ENCODE measurements around the gene IL36B. TPM values are rescaled to one million over a fixed set of nuclear protein-coding genes. Genes with fewer than 3 reads are reported as not detected.

IL36B gene
- total RNA-seq, 2 donors from 2014 or later: not detected

GRCh38 chr2:113032737-113033136 lies 19.9 kb downstream of the IL36B start:
- no peaks in the 10 kb centered on the region for H3K4me1 Mint-ChIP-seq (ENCODE audit: low read depth)

DNA sequence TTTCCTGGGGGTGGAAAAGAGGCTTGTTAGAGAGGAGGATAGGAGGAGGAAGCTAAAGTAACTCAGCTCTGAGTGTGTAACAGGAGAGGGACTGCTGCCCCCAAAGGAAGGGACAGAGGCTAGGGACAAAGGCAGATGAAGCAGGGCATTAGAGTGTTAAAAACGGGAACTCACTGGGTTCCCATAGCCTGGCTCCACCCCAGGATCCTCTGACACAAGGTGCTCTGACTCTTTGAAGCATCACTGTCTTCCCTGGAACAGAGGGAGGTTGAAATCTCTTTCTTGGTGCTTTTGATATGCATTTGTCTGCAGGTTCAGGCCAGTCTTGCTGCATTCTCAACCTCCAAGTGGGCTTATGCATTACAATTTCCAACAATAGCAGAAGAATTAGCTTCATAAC lies 24.6 kb downstream of the IL36B start:
- Mint-ChIP-seq H3K27me3 (ENCODE audit: low read depth) (peaks cover 9% of the 10 kb centered on the region), H3K9me3 (no peaks in the 10 kb centered on the region), H3K27ac (no peak overlapping the region), H3K4me1 (ENCODE audit: low read depth) (no peaks in the 10 kb centered on the region), H3K4me3 (no peak overlapping the region), H3K36me3 (ENCODE audit: insufficient read depth in 2 of 2) (no peaks in the 10 kb centered on the region)
- DNase-seq (no peak), ATAC-seq (replicated peaks in 1 of 2) (no peak)

More at GRCh38 chr2:113032737-113033136, 19.9 kb downstream of the IL36B start:
- no peaks in the 10 kb centered on the region for H3K36me3 Mint-ChIP-seq (ENCODE audit: insufficient read depth in 2 of 2)
- no peak overlapping the region for H3K4me3 Mint-ChIP-seq
- no peaks in the 10 kb centered on the region for H3K9me3 Mint-ChIP-seq
- ATAC-seq (replicated peaks in 1 of 2) (no peak), DNase-seq (no peak)
- H3K27me3 Mint-ChIP-seq (ENCODE audit: low read depth): peaks cover 2% of the 10 kb centered on the region
- no peak overlapping the region for H3K27ac Mint-ChIP-seq

GRCh38 chr2:113027691-113028090 lies 25.0 kb downstream of the IL36B start:
- Mint-ChIP-seq H3K4me1 (ENCODE audit: low read depth) (no peaks in the 10 kb centered on the region), H3K36me3 (ENCODE audit: insufficient read depth in 2 of 2) (no peaks in the 10 kb centered on the region), H3K4me3 (no peak overlapping the region), H3K9me3 (no peaks in the 10 kb centered on the region), H3K27me3 (ENCODE audit: low read depth) (peaks cover 9% of the 10 kb centered on the region), H3K27ac (no peak overlapping the region)
- no peak for DNase-seq
- no peak for ATAC-seq (replicated peaks in 1 of 2)

- no peaks in the 10 kb centered on the region for H3K4me1 Mint-ChIP-seq (ENCODE audit: low read depth)
- peaks cover 9% of the 10 kb centered on the region for H3K27me3 Mint-ChIP-seq (ENCODE audit: low read depth)
- no peak for ATAC-seq (replicated peaks in 1 of 2)
- H3K36me3 Mint-ChIP-seq (ENCODE audit: insufficient read depth in 2 of 2): no peaks in the 10 kb centered on the region
- no peak overlapping the region for H3K27ac Mint-ChIP-seq
- H3K4me3 Mint-ChIP-seq: no peak overlapping the region
- H3K9me3 Mint-ChIP-seq: no peaks in the 10 kb centered on the region
- DNase-seq: no peak
Measured at GRCh38 chr2:113025737-113026136, 26.9 kb downstream of the IL36B start.

DNA sequence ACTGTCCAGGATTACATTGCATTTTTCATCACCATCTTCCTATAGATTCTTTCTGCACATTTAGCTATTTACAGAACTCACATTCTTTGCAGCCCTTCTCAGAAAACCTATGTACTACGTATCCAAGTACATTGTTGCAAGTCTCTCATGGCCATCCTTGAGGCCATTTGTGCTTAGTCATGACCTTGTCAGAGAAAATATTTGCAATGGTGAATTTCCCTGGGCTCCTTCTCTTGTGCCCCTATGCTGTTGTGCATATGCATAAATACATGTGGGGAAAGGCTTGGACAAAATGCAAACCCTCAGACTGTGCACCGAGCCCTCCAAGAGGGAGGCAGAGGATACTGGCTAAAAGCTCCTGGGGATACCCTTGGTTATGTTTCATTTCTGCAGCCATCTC lies 27.9 kb downstream of the IL36B start:
- DNase-seq (no peak), ATAC-seq (replicated peaks in 1 of 2) (no peak)
- Mint-ChIP-seq H3K36me3 (ENCODE audit: insufficient read depth in 2 of 2) (no peaks in the 10 kb centered on the region), H3K27me3 (ENCODE audit: low read depth) (peaks cover 9% of the 10 kb centered on the region), H3K27ac (no peak overlapping the region), H3K4me3 (no peak overlapping the region), H3K9me3 (peaks cover 2% of the 10 kb centered on the region in 2 donors), H3K4me1 (ENCODE audit: low read depth) (no peaks in the 10 kb centered on the region)

- H3K4me1 Mint-ChIP-seq (ENCODE audit: low read depth): no peaks in the 10 kb centered on the region
- H3K27ac Mint-ChIP-seq: no peak overlapping the region
- H3K9me3 Mint-ChIP-seq: peaks cover 10 to 14% of the 10 kb centered on the region in 2 donors
- H3K27me3 Mint-ChIP-seq (ENCODE audit: low read depth): no peaks in the 10 kb centered on the region
- ATAC-seq (replicated peaks in 1 of 2) (no peak), DNase-seq (no peak)
- no peak overlapping the region for H3K4me3 Mint-ChIP-seq
- H3K36me3 Mint-ChIP-seq (ENCODE audit: insufficient read depth in 2 of 2): peaks cover 0 to 5% of the 10 kb centered on the region in 2 donors
Measured at GRCh38 chr2:113021312-113021711, 31.4 kb downstream of the IL36B start.

- DNase-seq: no peak
- ATAC-seq (replicated peaks in 1 of 2): no peak
- Mint-ChIP-seq H3K4me1 (ENCODE audit: low read depth) (no peaks in the 10 kb centered on the region), H3K27me3 (ENCODE audit: low read depth) (no peaks in the 10 kb centered on the region), H3K9me3 (peaks cover 10 to 14% of the 10 kb centered on the region in 2 donors), H3K36me3 (ENCODE audit: insufficient read depth in 2 of 2) (peaks cover 0 to 5% of the 10 kb centered on the region in 2 donors), H3K27ac (no peak overlapping the region), H3K4me3 (no peak overlapping the region)
Measured at GRCh38 chr2:113018509-113018908, 34.2 kb downstream of the IL36B start.

- Mint-ChIP-seq H3K27me3 (ENCODE audit: low read depth) (no peaks in the 10 kb centered on the region), H3K27ac (no peak overlapping the region), H3K36me3 (ENCODE audit: insufficient read depth in 2 of 2) (peaks cover 0 to 5% of the 10 kb centered on the region in 2 donors), H3K4me3 (no peak overlapping the region), H3K9me3 (peaks cover 10 to 14% of the 10 kb centered on the region in 2 donors), H3K4me1 (ENCODE audit: low read depth) (no peaks in the 10 kb centered on the region)
- DNase-seq (no peak), ATAC-seq (replicated peaks in 1 of 2) (no peak)
Measured at GRCh38 chr2:113015655-113016054, 37.0 kb downstream of the IL36B start.

DNA sequence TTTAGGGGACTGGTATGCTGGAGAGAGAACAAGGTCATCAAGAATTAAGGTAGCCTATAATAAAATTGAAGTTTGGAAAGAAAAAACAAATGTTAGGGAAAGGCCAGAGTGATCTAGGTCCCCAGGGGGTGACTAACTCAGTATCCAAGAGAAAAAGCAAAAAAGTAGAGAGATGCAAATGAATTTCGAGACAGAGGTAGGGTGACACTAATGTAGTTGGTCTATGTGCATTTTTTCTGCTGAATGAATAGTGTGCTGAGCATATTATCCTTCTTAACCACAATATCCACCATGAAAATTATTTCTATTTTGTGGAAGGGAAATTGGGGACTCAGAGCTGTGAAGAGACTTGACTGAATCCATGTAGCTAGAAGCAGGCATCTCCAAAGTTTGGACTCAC lies 37.6 kb downstream of the IL36B start:
- Mint-ChIP-seq H3K27me3 (ENCODE audit: low read depth) (no peaks in the 10 kb centered on the region), H3K4me1 (ENCODE audit: low read depth) (peaks cover 2% of the 10 kb centered on the region)

DNA sequence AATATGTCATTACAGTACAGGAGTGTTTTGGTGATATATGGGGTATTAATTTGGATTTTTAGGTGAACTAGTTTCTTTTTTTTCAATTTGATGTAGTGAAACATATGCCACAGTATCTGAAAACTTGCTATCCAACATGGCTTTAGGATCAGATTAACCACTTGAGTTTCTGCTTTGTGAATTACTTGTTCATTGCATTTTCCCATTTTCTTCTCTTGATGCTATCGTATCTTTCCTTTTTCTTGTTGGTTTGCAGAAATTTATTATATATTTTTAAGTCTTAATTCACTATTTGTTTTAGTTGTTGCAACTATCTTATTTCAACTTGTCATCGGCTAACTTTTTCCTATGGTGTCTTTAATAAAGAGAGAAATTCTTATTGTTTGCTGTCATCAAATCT lies 38.6 kb downstream of the IL36B start:
- Mint-ChIP-seq H3K27ac (no peak overlapping the region), H3K4me1 (ENCODE audit: low read depth) (peaks cover 7% of the 10 kb centered on the region), H3K36me3 (ENCODE audit: insufficient read depth in 2 of 2) (peaks cover 0 to 5% of the 10 kb centered on the region in 2 donors), H3K4me3 (no peak overlapping the region), H3K9me3 (peaks cover 8 to 9% of the 10 kb centered on the region in 2 donors), H3K27me3 (ENCODE audit: low read depth) (no peaks in the 10 kb centered on the region)
- ATAC-seq (replicated peaks in 1 of 2) (no peak), DNase-seq (no peak)

More for the DNA sequence above, 37.6 kb downstream of the IL36B start:
- no peak overlapping the region for H3K4me3 Mint-ChIP-seq
- no peak overlapping the region for H3K27ac Mint-ChIP-seq
- peaks cover 0 to 5% of the 10 kb centered on the region in 2 donors for H3K36me3 Mint-ChIP-seq (ENCODE audit: insufficient read depth in 2 of 2)
- peaks cover 10 to 14% of the 10 kb centered on the region in 2 donors for H3K9me3 Mint-ChIP-seq
- ATAC-seq (replicated peaks in 1 of 2) (no peak), DNase-seq (no peak)

- Mint-ChIP-seq H3K9me3 (peaks cover under 1 to 5% of the 10 kb centered on the region in 2 donors), H3K27me3 (ENCODE audit: low read depth) (no peaks in the 10 kb centered on the region), H3K36me3 (ENCODE audit: insufficient read depth in 2 of 2) (peaks cover 0 to 2% of the 10 kb centered on the region in 2 donors), H3K27ac (no peak overlapping the region), H3K4me3 (no peak overlapping the region), H3K4me1 (ENCODE audit: low read depth) (peaks cover 7% of the 10 kb centered on the region)
- DNase-seq (no peak), ATAC-seq (replicated peaks in 1 of 2) (no peak)
Measured at GRCh38 chr2:113013336-113013661, 39.4 kb downstream of the IL36B start.

- H3K9me3 Mint-ChIP-seq: peaks cover 0 to 5% of the 10 kb centered on the region in 2 donors
- H3K27ac Mint-ChIP-seq: no peak overlapping the region
- no peak for ATAC-seq (replicated peaks in 1 of 2)
- H3K27me3 Mint-ChIP-seq (ENCODE audit: low read depth): no peaks in the 10 kb centered on the region
- no peak overlapping the region for H3K4me3 Mint-ChIP-seq
- no peak for DNase-seq
- peaks cover 7% of the 10 kb centered on the region for H3K4me1 Mint-ChIP-seq (ENCODE audit: low read depth)
- peaks cover 0 to 2% of the 10 kb centered on the region in 2 donors for H3K36me3 Mint-ChIP-seq (ENCODE audit: insufficient read depth in 2 of 2)
Measured at GRCh38 chr2:113012436-113013335, 40.0 kb downstream of the IL36B start.

GRCh38 chr2:113011108-113011507 lies 41.6 kb downstream of the IL36B start:
- Mint-ChIP-seq H3K27me3 (ENCODE audit: low read depth) (no peaks in the 10 kb centered on the region), H3K4me1 (ENCODE audit: low read depth) (peaks cover 7% of the 10 kb centered on the region), H3K9me3 (no peaks in the 10 kb centered on the region), H3K36me3 (ENCODE audit: insufficient read depth in 2 of 2) (no peaks in the 10 kb centered on the region), H3K4me3 (no peak overlapping the region), H3K27ac (peak overlapping the region; percentile 30)
- DNase-seq: no peak
- no peak for ATAC-seq (replicated peaks in 1 of 2)

DNA sequence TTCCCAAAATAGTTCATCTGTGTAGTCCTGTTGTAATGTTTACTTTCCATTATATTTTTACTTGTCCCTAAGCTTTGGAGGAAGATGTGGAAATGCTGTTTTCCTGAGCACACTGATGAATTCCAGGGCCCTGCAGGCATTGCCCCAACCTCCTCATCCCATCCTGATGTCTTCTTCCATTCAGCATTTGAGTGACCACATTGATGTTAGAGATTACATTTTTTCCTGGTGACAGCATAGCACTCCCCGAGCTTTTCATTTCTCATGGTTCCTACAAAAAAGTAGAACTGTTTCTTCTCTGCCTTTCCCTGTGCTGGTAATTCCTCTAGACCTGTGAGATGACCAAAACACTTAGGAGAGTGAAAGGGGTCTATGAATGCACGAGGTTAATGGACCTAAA lies 42.6 kb downstream of the IL36B start:
- H3K36me3 Mint-ChIP-seq (ENCODE audit: insufficient read depth in 2 of 2): no peaks in the 10 kb centered on the region
- ATAC-seq (replicated peaks in 1 of 2) (no peak), DNase-seq (no peak)
- H3K4me3 Mint-ChIP-seq: no peak overlapping the region
- H3K27me3 Mint-ChIP-seq (ENCODE audit: low read depth): no peaks in the 10 kb centered on the region
- H3K4me1 Mint-ChIP-seq (ENCODE audit: low read depth): peaks cover 7% of the 10 kb centered on the region
- no peaks in the 10 kb centered on the region for H3K9me3 Mint-ChIP-seq
- no peak overlapping the region for H3K27ac Mint-ChIP-seq
